Endothelial cell of umbilical vein (primary cell): ENCODE measurements around the gene ERVK3-1. TPM values are rescaled to one million over a fixed set of nuclear protein-coding genes. Genes with fewer than 3 reads are reported as not detected.

Source experiments
- BruUV-seq: library from RNA; stranded (reverse); fragments of 400-500 nt; replicated peaks from 2 replicates; lab custom pipeline; 2021; lab: Mats Ljungman, UMichigan
- CTCF ChIA-PET: fragments of 300-600, 350-600 bp; sonication (Branson Sonifier 250); formaldehyde crosslinking; loops from one replicate; lab custom pipeline; 2021; ENCODE audit warnings: antibody characterized with exemption, inconsistent platforms; lab: Charles Lee
- POLR2A ChIA-PET: fragments of 300-600, 350-600 bp; sonication (Branson Sonifier 250); formaldehyde crosslinking; loops from one replicate; lab custom pipeline; 2021; ENCODE audit warnings: antibody characterized with exemption, inconsistent platforms; lab: Charles Lee
- DNase-seq: peaks from one replicate; pipeline ENCODE4 v3.0.0-alpha.2; 2011; ENCODE audit warnings: low read depth, low spot score
- FAIRE-seq: peaks from 2 replicates; lab custom pipeline; 2011; peaks lifted over from hg19 to GRCh38; lab: Jason Lieb, UNC
- H2AFZ ChIP-seq: 2 replicates; pipeline ENCODE4 v1.6.0; 2012; ENCODE audit warnings: low read depth, low read length, control low read depth, inconsistent platforms
- H3K27ac ChIP-seq: 2 replicates; pipeline ENCODE4 v1.5.1; 2011; ENCODE audit warnings: low read depth, mild to moderate bottlenecking, control low read depth, low read length, moderate library complexity; ENCODE audit not compliant: insufficient read depth
- H3K27me3 ChIP-seq, 2 experiments: 2 replicates each; pipeline versions ENCODE4 v1.6.0 to v1.6.1; 2011; ENCODE audit warnings: low read length in 2 of 2, mixed read lengths in 1 of 2; ENCODE audit not compliant: control insufficient read depth in 2 of 2, insufficient read depth in 2 of 2
- H3K36me3 ChIP-seq, 2 experiments: 2 replicates in 1 of 2; 3 replicates in 1 of 2; pipeline ENCODE4 v1.5.1; 2011; ENCODE audit warnings: low read length in 2 of 2, mild to moderate bottlenecking in 1 of 2, moderate library complexity in 1 of 2; ENCODE audit not compliant: control insufficient read depth in 2 of 2, insufficient read depth in 2 of 2; ENCODE audit errors: extremely low read depth in 1 of 2
- H3K4me1 ChIP-seq: 3 replicates; pipeline ENCODE4 v1.5.1; 2011; ENCODE audit warnings: mild to moderate bottlenecking, low read length; ENCODE audit not compliant: control insufficient read depth, insufficient read depth; ENCODE audit errors: extremely low read depth
- H3K4me2 ChIP-seq: 2 replicates; pipeline ENCODE4 v1.6.1; 2011; ENCODE audit warnings: low read length, control low read depth, mixed read lengths; ENCODE audit not compliant: insufficient read depth
- H3K4me3 ChIP-seq, 3 experiments: fragments of 200-600 bp in 1 of 3; sonication (generic), shearing (Covaris generic) in 1 of 3; replicated peaks in 1 of 3; 2 replicates each; pipeline ENCODE4 v1.5.1; 2011 to 2016; ENCODE audit warnings: control low read depth in 3 of 3, low read length in 3 of 3, mild to moderate bottlenecking in 2 of 3, inconsistent platforms in 1 of 3, low read depth in 1 of 3, moderate library complexity in 1 of 3; ENCODE audit not compliant: insufficient read depth in 1 of 3
- H3K79me2 ChIP-seq: 2 replicates; pipeline ENCODE4 v1.6.0; 2012; ENCODE audit warnings: low read length, inconsistent platforms; ENCODE audit not compliant: control insufficient read depth, insufficient read depth
- H3K9ac ChIP-seq: replicated peaks from 2 replicates; pipeline ENCODE3; 2011; ENCODE audit warnings: low read length, control low read depth; ENCODE audit not compliant: insufficient read depth; ENCODE audit errors: extremely low read depth
- H3K9me1 ChIP-seq: replicated peaks from 3 replicates; pipeline ENCODE4 v1.6.0; 2011; ENCODE audit warnings: mild to moderate bottlenecking, low read length; ENCODE audit not compliant: control insufficient read depth, insufficient read depth; ENCODE audit errors: extremely low read depth
- H3K9me3 ChIP-seq: replicated peaks from 2 replicates; pipeline ENCODE4 v1.5.1; 2012; ENCODE audit warnings: low read length, inconsistent platforms; ENCODE audit not compliant: control insufficient read depth, insufficient read depth
- H4K20me1 ChIP-seq: replicated peaks from 2 replicates; pipeline ENCODE3; 2011; ENCODE audit warnings: mild to moderate bottlenecking, low read length; ENCODE audit not compliant: control insufficient read depth, insufficient read depth; ENCODE audit errors: extremely low read depth
- EZH2 ChIP-seq: IDR thresholded peaks from 2 replicates; pipeline ENCODE4 v1.6.1; 2012; ENCODE audit warnings: borderline replicate concordance, low read depth, mild to moderate bottlenecking, moderate library complexity, low read length, inconsistent platforms; ENCODE audit not compliant: severe bottlenecking
- FOS ChIP-seq: IDR thresholded peaks from 2 replicates; pipeline ENCODE4 v1.6.1; 2011; ENCODE audit warnings: mild to moderate bottlenecking, low read length, moderate library complexity, borderline replicate concordance; ENCODE audit not compliant: insufficient read depth
- GATA2 ChIP-seq: IDR thresholded peaks from 2 replicates; pipeline ENCODE4 v1.7.0; 2011; ENCODE audit warnings: low read depth, mild to moderate bottlenecking, moderate library complexity, mixed read lengths, low read length; ENCODE audit not compliant: insufficient read length, insufficient read depth
- JUN ChIP-seq: IDR thresholded peaks from 2 replicates; pipeline ENCODE4 v1.6.1; 2011; ENCODE audit warnings: borderline replicate concordance, low read depth; ENCODE audit not compliant: insufficient read length, insufficient read depth
- MYC ChIP-seq: IDR thresholded peaks from one replicate; pipeline ENCODE4 v1.6.1; 2011; ENCODE audit warnings: mild to moderate bottlenecking, low read depth, low read length
- POLR2A ChIP-seq: IDR thresholded peaks from 2 replicates; pipeline ENCODE4 v1.6.1; 2012; ENCODE audit warnings: low read depth, mild to moderate bottlenecking, control low read depth, low read length
- POLR2AphosphoS5 ChIP-seq: IDR thresholded peaks from 2 replicates; pipeline ENCODE4 v1.6.1; 2012; ENCODE audit warnings: low read depth, mild to moderate bottlenecking, control low read depth, low read length, moderate library complexity; ENCODE audit not compliant: insufficient read depth
- dilution Hi-C: fragments of 300-500 bp; cut with MboI; formaldehyde crosslinking; loops from one replicate; pipeline ENCODE4 v1.15.0; 2019; ENCODE audit warnings: low sequenced_read_pairs; ENCODE audit not compliant: extremely low pct_ligation_motif_present
- intact Hi-C: fragments of 100-400 bp; cut with micrococcal nuclease; formaldehyde crosslinking; loops from one replicate; pipeline ENCODE4 v1.10.0; 2022
- polyA plus RNA-seq, 4 experiments: library from polyadenylated mRNA; depleted of rRNA in 3 of 4; stranded (reverse) in 3 of 4; unstranded in 1 of 4; fragments of >200 nt; gene quantifications; 2 replicates each; pipeline versions ENCODE4 v1.2.1 to v1.2.3, GENCODE V29; 2011 to 2012; ENCODE audit warnings: missing spikeins in 1 of 4
- total RNA-seq: library from RNA; stranded (reverse); gene quantifications from 2 replicates; pipeline ENCODE4 v1.2.3, GENCODE V29; 2021
- TF ChIP-seq, protein P1 (sequence below), 2 donors: IDR thresholded peaks; 1 replicate in 1 of 2; 2 replicates in 1 of 2; pipeline ENCODE4 v1.5.1; 2011; ENCODE audit warnings: low read length in 2 of 2, mild to moderate bottlenecking in 2 of 2, moderate library complexity in 2 of 2, control low read depth in 1 of 2, inconsistent platforms in 1 of 2, low read depth in 1 of 2; ENCODE audit not compliant: insufficient read depth in 1 of 2; ENCODE audit errors: extremely low read depth in 1 of 2
- TF ChIP-seq, protein P2 (sequence below): IDR thresholded peaks from 2 replicates; pipeline ENCODE4 v1.6.1; 2011; ENCODE audit not compliant: insufficient read depth, insufficient read length

Gene ERVK3-1
- total and polyA plus RNA-seq, 2 donors (not counting 3 experiments of a cell fraction or from before 2014, with no cell fraction given) = 25.8 to 29.3 TPM

DNA sequence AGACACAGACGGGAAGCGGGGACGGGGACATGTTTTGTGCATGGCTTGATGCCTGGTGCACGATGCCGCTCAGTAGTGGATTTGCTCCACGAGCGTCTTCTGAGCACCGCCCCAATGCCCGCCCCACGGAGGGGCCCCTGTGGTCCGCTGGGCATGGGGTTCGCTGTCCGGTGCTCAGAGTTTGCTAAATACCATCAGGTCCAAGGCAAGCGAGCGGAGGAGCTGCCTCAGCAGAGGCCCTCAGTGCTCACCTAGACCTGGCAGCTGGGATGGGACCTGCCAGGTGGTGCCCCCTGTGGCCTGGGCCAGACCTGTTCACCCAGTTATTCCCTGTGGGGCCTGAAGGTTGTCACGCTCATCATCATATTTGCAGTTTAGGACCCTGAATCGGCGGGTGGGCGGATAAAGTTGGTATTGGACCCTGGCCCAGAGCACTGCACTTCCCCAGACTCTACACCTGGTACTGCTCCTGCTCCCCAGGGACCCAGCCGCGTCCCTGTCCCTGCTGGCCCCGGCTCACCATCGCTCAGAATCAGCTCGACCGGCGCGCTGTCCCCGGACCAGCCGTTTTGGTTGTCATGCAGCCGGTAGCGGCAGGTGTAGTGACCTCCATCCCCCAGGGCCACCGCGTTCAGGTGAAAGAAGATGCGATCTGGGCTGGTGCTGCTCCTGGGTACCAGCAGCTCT lies 45.8 kb downstream of the ERVK3-1 start:
- peaks cover 31 to 55% of the 10 kb centered on the region in 2 experiments for H3K27me3 ChIP-seq
- intact Hi-C loops (no loop called here), dilution Hi-C loops (no loop called here)
- H3K9me3 ChIP-seq = no peaks in the 10 kb centered on the region
- DNase-seq (no peak), FAIRE-seq (no peak)
- no peak overlapping the region for H3K27ac ChIP-seq
- no peak overlapping the region for H2AFZ ChIP-seq
- no peaks in the 10 kb centered on the region for H3K36me3 ChIP-seq
- H3K9me1 ChIP-seq = no peaks in the 10 kb centered on the region
- no peaks in the 10 kb centered on the region for H3K79me2 ChIP-seq
- H3K4me1 ChIP-seq = peaks cover 5% of the 10 kb centered on the region
- H3K9ac ChIP-seq = no peak overlapping the region
- ChIA-PET POLR2A (no interaction called here), CTCF (no interaction called here)
- TF ChIP-seq JUN (no peak), POLR2A (no peak), MYC (no peak), POLR2AphosphoS5 (no peak), FOS (no peak), EZH2 (no peak), GATA2 (no peak)
- TF ChIP-seq, protein P1, sequence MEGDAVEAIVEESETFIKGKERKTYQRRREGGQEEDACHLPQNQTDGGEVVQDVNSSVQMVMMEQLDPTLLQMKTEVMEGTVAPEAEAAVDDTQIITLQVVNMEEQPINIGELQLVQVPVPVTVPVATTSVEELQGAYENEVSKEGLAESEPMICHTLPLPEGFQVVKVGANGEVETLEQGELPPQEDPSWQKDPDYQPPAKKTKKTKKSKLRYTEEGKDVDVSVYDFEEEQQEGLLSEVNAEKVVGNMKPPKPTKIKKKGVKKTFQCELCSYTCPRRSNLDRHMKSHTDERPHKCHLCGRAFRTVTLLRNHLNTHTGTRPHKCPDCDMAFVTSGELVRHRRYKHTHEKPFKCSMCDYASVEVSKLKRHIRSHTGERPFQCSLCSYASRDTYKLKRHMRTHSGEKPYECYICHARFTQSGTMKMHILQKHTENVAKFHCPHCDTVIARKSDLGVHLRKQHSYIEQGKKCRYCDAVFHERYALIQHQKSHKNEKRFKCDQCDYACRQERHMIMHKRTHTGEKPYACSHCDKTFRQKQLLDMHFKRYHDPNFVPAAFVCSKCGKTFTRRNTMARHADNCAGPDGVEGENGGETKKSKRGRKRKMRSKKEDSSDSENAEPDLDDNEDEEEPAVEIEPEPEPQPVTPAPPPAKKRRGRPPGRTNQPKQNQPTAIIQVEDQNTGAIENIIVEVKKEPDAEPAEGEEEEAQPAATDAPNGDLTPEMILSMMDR (IDR thresholded peaks at IDR 0.05; ENCODE audit: extremely low read depth in 1 of 2, insufficient read depth in 1 of 2, low read depth in 1 of 2, low read length in 2 of 2) = no peak
- TF ChIP-seq, protein P2, sequence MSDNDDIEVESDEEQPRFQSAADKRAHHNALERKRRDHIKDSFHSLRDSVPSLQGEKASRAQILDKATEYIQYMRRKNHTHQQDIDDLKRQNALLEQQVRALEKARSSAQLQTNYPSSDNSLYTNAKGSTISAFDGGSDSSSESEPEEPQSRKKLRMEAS = no peak
- BruUV-seq = no TSS peak
- no peak overlapping the region for H3K4me2 ChIP-seq
- no peak overlapping the region for H3K4me3 ChIP-seq
- no peaks in the 10 kb centered on the region for H4K20me1 ChIP-seq
